PC-3 (cell line): ENCODE measurements around the gene SLC11A2.

Source experiments
- EZH2 ChIP-seq: fragments of 300-600 bp; sonication (generic); IDR thresholded peaks from one replicate; pipeline ENCODE4 v1.6.1; 2017; ENCODE audit warnings: antibody characterized with exemption, mild to moderate bottlenecking, low read length; ENCODE audit not compliant: unreplicated experiment
- TF ChIP-seq, protein P1 (sequence below): fragments of 300-600 bp; sonication (generic); conservative IDR thresholded peaks from 2 replicates; pipeline ENCODE4 v1.5.1; 2017; ENCODE audit warnings: antibody characterized with exemption, low read depth, mild to moderate bottlenecking, low read length

- TF ChIP-seq, protein P1, sequence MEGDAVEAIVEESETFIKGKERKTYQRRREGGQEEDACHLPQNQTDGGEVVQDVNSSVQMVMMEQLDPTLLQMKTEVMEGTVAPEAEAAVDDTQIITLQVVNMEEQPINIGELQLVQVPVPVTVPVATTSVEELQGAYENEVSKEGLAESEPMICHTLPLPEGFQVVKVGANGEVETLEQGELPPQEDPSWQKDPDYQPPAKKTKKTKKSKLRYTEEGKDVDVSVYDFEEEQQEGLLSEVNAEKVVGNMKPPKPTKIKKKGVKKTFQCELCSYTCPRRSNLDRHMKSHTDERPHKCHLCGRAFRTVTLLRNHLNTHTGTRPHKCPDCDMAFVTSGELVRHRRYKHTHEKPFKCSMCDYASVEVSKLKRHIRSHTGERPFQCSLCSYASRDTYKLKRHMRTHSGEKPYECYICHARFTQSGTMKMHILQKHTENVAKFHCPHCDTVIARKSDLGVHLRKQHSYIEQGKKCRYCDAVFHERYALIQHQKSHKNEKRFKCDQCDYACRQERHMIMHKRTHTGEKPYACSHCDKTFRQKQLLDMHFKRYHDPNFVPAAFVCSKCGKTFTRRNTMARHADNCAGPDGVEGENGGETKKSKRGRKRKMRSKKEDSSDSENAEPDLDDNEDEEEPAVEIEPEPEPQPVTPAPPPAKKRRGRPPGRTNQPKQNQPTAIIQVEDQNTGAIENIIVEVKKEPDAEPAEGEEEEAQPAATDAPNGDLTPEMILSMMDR = no peak
- TF ChIP-seq EZH2 = no peak
Measured at GRCh38 chr12:50953047-50953446, 73.1 kb downstream of the SLC11A2 start.
